GM03348 (cell line): ENCODE data around the gene TRAM1L1.
A peak's percentile ranks its signal among the peaks of the same experiment; 100 is the strongest.

Experiments
- DNase-seq: peaks from one replicate; pipeline ENCODE4 v3.0.0; 2012; ENCODE audit warnings: low spot score

Gene TRAM1L1

DNA sequence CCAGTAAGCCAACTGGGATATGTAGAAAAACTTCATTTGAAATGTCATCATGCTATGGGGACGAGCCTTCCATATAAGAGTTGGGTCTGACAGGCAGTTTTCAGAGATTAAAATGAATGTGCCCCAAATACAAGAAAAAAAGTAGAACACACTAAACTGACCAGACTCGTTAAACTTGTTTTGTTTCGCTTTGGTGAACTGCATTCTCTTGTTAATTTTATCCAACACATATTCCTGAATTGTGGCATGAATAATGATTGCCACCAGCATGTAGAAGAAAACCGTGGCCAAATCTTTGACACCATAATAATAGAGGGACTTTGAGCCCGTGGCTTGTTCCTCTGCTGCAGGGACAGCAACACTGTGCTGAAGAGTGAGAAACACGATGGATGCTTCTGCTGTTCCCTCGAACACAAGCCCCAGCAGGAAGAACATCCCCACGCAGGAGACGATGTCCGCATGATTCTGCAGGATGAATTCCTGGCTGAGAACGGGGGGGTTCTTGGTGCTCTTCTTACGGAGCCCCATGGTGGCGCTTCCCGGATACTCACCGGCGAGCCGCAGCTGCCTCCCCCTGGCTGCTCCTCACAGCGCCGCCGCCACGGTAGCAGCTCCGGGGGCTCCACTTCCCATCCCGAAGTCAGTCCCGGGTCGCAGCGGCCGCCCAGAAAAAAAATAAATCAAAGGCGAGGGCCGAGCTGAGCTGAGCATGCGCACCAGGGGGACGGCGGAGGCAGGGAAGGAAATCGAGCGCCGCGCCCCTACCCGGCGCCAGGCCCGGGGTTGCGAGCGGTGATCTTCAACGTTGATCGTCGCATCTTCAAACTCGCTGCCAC lies at the start of gene TRAM1L1:
Gene TRAM1L1 (minus strand): TSS at position 711 of the 836 bp plus-strand sequence. CDS start 183 bp downstream, at position 528.
- peak; percentile 92 for DNase-seq

DNA sequence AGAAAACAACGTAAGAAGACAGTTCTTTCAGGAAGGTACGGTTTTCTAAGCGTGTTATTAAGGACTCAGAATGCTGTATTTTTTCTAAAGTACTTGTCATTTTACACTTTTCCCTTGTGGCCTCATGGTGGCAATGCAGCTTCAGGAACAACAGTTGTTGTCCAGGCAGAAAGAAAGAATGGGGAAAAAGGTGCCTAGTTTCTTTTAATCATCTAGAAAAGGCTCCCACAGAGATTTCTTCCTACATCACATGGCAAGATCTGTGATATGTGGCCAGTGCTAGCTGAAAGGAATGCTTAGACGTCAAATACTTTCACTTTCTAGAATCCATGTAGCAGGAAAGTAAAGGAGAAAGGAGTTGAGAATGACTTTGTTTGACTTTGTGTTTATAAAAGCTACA lies 49.0 kb upstream of the TRAM1L1 start:
- peak; percentile 39 for DNase-seq

DNA sequence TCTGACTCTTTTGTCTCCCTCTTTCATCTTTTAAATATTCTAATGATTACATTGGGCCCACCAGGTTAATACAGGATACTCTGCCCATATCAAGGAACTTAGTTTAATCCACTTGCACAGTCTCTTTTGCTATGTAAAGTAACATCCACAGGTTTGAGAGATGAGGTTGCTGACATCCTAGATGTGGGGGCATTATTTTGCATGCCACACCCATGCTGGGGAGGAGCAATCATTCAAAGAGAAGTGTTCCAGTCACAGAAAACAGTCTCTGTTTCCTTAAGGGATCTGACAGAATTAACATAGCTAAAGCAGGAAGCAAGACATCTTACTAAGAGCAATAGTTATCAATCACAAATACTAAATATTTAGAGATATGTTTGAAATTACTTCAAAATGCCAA lies 11.5 kb upstream of the TRAM1L1 start:
- no peak for DNase-seq

DNA sequence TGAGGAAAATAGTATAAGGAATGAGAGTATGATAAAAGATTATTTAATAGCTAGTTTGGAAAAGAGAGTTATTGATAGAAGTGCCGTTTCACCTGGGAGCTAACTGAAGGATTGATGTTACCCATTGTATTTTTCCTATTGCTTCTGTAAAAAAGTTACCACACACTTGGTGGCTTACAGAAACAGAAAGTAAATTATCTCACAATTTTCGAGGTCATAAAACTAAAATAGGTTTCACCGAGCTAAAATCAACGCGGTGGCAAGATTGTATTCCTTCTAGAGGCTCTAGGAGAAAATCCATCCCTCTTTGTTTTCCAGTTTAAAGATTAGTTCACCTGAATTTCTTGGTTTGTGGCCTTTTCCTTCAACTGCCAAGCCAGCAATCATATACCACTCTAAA lies 11.1 kb upstream of the TRAM1L1 start:
- no peak for DNase-seq

DNA sequence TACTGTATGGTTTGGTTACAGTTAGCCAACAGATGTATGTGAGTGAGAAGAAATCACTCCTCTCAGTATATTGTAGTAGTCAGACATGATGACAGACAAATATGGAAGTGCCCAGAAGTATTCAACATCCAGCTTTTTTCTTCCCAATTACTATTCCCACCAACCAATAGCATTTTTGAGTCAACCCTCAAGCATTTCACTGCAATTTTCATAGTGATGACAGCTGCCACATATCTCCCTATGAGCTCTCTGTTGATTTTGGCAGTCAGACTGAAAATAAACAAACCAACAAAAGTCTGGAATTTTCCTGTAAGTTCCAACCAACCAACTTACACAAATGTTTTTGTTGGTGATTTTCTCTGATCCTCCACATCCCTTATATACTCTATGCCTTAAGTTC lies 8.2 kb upstream of the TRAM1L1 start:
- no peak for DNase-seq

DNA sequence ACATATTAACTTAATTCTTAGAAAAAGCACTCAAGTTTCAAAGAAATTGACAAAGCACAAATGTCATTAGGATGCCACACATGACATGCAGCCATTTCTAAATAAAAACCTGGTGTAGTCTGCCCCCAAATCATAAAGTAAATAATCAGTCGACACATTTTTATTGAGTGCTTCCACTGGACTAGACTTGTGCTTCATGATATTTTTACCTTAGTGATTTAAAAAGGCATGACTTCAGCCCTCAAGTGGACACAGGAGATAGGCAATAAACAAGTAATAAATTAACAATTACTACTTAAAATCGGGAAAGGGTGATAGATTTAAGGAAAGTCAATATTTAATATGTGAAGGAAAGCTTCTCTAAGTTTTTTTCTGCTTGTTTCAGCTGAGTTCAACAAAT lies 7.6 kb downstream of the TRAM1L1 start:
- DNase-seq = no peak

DNA sequence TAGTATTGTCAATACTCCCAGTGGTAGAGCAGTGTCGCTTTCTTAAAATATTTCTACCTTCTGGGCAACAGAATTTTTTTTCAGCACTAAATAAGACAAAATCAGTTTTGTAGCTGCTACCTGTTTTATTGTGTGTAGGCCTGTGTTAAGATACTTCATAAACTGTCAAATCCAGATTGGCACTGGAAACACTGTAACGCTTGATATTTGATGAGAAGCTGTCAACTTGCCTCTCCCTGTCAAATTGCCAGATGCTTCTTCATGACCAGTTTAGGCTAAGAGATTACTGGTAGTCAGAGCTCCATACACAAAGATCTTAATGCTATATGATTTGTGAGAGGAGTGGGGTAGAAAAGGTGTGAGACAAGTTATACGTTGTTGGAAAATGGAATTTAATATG lies 17.3 kb downstream of the TRAM1L1 start:
- no peak for DNase-seq

DNA sequence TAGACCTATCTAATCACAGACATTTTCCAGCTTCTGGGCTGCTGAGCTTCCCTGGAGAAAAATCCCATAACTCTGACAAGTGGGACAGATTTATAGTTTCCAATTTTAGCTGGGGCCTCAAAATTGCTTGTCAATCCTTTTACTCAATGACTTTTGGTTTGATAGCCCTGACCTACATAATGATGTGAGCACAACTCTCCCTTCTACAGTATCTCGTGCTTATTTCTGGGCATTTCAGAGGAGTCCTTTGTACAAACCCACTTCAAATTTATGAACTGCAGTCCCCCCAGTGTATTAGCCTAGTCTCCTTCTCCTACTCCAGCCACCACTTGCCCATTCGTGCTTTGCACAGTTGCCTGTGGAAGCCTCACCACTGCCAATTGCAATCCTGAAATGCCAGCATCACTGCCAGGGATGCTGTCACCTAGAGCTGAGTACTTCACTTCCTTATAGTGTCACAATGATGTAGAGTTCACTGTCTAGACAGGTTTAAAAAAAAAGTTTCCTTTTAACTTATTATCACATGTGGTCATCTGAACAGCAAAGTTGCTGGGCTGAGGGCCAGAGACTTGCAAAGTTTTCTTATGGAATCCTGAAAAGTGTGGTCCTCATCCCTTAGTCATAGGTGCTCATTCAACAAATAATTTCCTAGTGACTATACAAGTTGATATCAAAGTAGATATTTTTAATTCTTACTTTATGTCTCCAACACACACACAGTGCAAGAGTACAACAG lies 21.2 kb downstream of the TRAM1L1 start:
- DNase-seq = no peak

DNA sequence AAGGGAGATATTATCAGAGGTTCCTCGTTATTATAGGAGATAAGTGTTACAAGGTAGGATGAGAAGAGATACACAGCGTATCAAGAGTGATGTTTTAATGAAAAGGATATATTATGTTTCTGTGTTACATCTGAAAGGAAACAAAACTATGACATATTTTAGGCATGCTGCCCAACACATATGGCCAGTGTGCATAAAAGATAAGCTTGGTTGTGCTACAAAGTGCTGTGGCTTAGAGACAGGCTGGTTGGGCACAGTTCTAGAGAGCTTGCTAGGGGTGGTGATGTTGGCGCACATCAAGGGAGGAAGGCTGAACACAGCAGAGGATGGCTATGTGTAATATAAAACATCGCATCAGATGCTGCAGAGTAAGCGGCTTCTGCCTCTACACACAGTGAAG lies 42.4 kb downstream of the TRAM1L1 start:
- DNase-seq = no peak
